ENCODE data around the gene ACTR5. TPM values are rescaled to one million over a fixed set of nuclear protein-coding genes. Genes with fewer than 3 reads are reported as not detected.

Gene ACTR5
- total RNA-seq, 1 experiment from 2014 or later: 14.1 TPM

- Histone ChIP-seq H3K18ac (ENCODE audit: insufficient read length, low read depth, low read length) (peak overlapping the region; percentile 37), H3K14ac (ENCODE audit: insufficient read depth, low read length) (no peak overlapping the region), H4K91ac (ENCODE audit: insufficient read length, low read depth, low read length) (no peak overlapping the region), H4K5ac (ENCODE audit: insufficient read length, low read depth, low read length) (no peak overlapping the region), H3K4ac (ENCODE audit: low read depth, low read length) (no peak overlapping the region), H3K4me2 (ENCODE audit: insufficient read depth, insufficient read length, low read length) (peak overlapping the region; percentile 55), H2BK120ac (ENCODE audit: low read depth, low read length, poor library complexity, severe bottlenecking) (no peak overlapping the region), H3K9ac (ENCODE audit: extremely low read depth, insufficient read length, low read length) (no peak overlapping the region), H2BK15ac (ENCODE audit: low read depth, low read length) (no peak overlapping the region), H3K79me2 (ENCODE audit: insufficient read depth, low read length) (no peaks in the 10 kb centered on the region), H3K56ac (ENCODE audit: insufficient read length, low read depth, low read length) (no peak overlapping the region), H2BK12ac (ENCODE audit: insufficient read length, low read depth, low read length) (no peak overlapping the region), H4K8ac (replicated peaks; ENCODE audit: insufficient read length, low read depth, low read length) (no peak overlapping the region), H3K23ac (ENCODE audit: insufficient read length, low read depth, low read length) (no peak overlapping the region), H2BK20ac (ENCODE audit: low read depth, low read length, poor library complexity, severe bottlenecking) (no peak overlapping the region), H2BK5ac (ENCODE audit: insufficient read length, low read length) (no peak overlapping the region), H2AK5ac (ENCODE audit: insufficient read length, low read length) (no peak overlapping the region), H4K20me1 (ENCODE audit: control insufficient read depth, insufficient read depth, insufficient read length) (no peaks in the 10 kb centered on the region), H2AFZ (ENCODE audit: low read length) (no peak overlapping the region), H3K4me1 (ENCODE audit: insufficient read depth, low read length) (peaks cover 3% of the 10 kb centered on the region; the same call in 1 of the 2 replicates), H3K23me2 (ENCODE audit: insufficient read length, low read depth, low read length, poor library complexity, severe bottlenecking) (peaks cover 21% of the 10 kb centered on the region), H3K27ac (ENCODE audit: insufficient read length, low read depth, low read length) (peak overlapping the region; percentile 85), H3K9me3 (ENCODE audit: control insufficient read depth, low read depth, low read length) (no peaks in the 10 kb centered on the region), H3K79me1 (ENCODE audit: insufficient read depth, low read depth, low read length, poor library complexity, severe bottlenecking) (no peaks in the 10 kb centered on the region), H3T11ph (ENCODE audit: low read length) (no peak overlapping the region), H3K27me3 (ENCODE audit: insufficient read depth, low read length) (no peaks in the 10 kb centered on the region)
- H3K36me3 Mint-ChIP-seq (ENCODE audit: insufficient read depth in 1 of 3, low read depth in 3 of 3): peaks cover 0 to 2% (median 0%) of the 10 kb centered on the region in 3 experiments; a peak in 1 of 7 replicates
- H3K27ac Mint-ChIP-seq: peak overlapping the region; percentile 96 to 98 (median 96)
- H3K27me3 Mint-ChIP-seq (ENCODE audit: low read depth): peaks cover 24% of the 10 kb centered on the region
- peak; percentile 66 for DNase-seq
- TF ChIP-seq CTCF (conservative IDR thresholded peaks at IDR 0.05): no peak
- H3K4me3 Mint-ChIP-seq: peak overlapping the region; percentile 81 to 92
- H3K4me1 Mint-ChIP-seq: peaks cover 34% of the 10 kb centered on the region in 2 experiments
- WGBS (ENCODE audit: extremely low coverage, insufficient read length, low lambda C conversion rate): no CpG with 5 or more reads among the region's 18 CpGs
- peaks cover 0 to 3% of the 10 kb centered on the region in 2 experiments; a peak in 1 of 5 replicates for H3K9me3 Mint-ChIP-seq
Observed at GRCh38 chr20:38804682-38805501, 56.6 kb downstream of the ACTR5 start.

Measured in H9 (cell line).